Measurements from ENCODE around the gene SPATA17. TPM values are rescaled to one million over a fixed set of nuclear protein-coding genes. Genes with fewer than 3 reads are reported as not detected.
A peak's percentile ranks its signal among the peaks of the same experiment; 100 is the strongest.
"Not testable (repeated sequence)": the region's sequence is repeated elsewhere in the genome, so short reads cannot be mapped to it uniquely, and the experiment has no call there.

Gene SPATA17
- total RNA-seq, 1 experiment from 2014 or later = 0.29 TPM

DNA sequence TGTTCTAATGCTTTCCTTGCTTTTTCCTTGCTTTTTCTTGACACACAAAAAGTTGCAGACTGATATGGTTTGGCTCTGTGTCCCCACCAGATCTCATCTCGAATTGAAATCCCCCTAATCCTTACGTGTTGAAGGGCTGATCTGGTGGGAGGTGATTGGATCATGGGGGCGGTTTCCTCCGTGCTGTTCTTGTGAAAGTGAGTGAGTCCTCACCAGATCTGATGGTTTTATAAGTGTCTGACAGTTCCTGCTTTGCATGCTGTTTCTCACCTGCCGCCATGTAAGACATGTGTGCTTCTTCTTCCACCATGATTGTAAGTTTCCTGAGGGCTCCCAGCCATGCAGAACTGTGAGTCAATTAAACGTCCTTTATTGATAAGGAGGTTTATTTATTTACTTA is 11.3 kb downstream of the SPATA17 start:
- no peaks in the 10 kb centered on the region for H3K27me3 ChIP-seq (replicated peaks)
- DNase-seq (ENCODE audit: low read depth in 1 of 2, low spot score in 2 of 2) = no peak
- no peaks in the 10 kb centered on the region for H3K36me3 ChIP-seq
- no peaks in the 10 kb centered on the region for H3K4me1 ChIP-seq (replicated peaks)
- H3K4me3 ChIP-seq = no peak overlapping the region
- no peaks in the 10 kb centered on the region for H3K9me3 ChIP-seq (replicated peaks)
- H3K27ac ChIP-seq = no peak overlapping the region

DNA sequence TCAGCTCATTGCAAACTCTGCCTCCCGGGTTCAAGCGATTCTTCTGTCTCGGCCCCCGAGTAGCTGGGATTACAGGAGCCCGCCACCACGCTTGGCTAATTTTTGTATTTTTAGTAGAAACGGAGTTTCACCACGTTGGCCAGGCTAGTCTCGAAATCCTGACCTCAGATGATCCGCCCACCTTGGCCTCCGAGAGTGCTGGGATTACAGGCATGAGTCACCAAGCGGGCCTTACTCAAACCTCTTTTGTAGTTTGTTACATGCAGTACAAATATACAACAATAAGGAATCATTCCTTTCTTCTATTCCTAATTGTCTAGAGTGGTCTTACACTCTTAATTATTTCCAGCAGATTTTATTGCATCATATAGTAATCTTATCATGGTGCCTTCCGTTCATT is 16.6 kb downstream of the SPATA17 start:
- H3K4me1 ChIP-seq (replicated peaks) = peaks cover 5% of the 10 kb centered on the region; the same call in 1 of the 2 replicates
- no peak overlapping the region for H3K27ac ChIP-seq
- no peaks in the 10 kb centered on the region for H3K27me3 ChIP-seq (replicated peaks)
- DNase-seq (ENCODE audit: low read depth in 1 of 2, low spot score in 2 of 2) = peak; percentile 22 to 59
- H3K4me3 ChIP-seq = no peak overlapping the region
- H3K36me3 ChIP-seq = no peaks in the 10 kb centered on the region
- no peaks in the 10 kb centered on the region for H3K9me3 ChIP-seq (replicated peaks)

DNA sequence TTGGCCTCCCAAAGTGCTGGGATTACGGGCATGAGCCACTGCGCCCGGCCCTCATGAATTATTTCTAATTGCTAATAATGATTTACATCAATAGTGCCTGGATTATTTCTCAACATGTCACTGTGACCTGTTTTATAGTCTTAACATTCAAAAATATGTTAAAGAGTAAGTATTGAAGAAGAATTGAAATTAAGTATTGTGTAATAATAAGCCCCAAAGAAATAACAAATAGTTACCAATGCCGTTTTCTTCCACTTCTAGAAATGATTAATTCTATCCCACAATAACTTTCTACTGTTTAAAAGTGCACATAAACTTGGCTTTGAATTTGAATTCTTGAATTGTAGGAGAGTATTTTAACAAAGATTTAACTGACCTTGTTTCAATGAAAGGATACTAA is 19.5 kb downstream of the SPATA17 start:
- Histone ChIP-seq H3K4me1 (replicated peaks) (peaks cover 5% of the 10 kb centered on the region; the same call in 1 of the 2 replicates), H3K36me3 (no peaks in the 10 kb centered on the region), H3K9me3 (replicated peaks) (no peaks in the 10 kb centered on the region), H3K27ac (no peak overlapping the region), H3K27me3 (replicated peaks) (no peaks in the 10 kb centered on the region), H3K4me3 (no peak overlapping the region)
- DNase-seq (ENCODE audit: low read depth in 1 of 2, low spot score in 2 of 2) = no peak

DNA sequence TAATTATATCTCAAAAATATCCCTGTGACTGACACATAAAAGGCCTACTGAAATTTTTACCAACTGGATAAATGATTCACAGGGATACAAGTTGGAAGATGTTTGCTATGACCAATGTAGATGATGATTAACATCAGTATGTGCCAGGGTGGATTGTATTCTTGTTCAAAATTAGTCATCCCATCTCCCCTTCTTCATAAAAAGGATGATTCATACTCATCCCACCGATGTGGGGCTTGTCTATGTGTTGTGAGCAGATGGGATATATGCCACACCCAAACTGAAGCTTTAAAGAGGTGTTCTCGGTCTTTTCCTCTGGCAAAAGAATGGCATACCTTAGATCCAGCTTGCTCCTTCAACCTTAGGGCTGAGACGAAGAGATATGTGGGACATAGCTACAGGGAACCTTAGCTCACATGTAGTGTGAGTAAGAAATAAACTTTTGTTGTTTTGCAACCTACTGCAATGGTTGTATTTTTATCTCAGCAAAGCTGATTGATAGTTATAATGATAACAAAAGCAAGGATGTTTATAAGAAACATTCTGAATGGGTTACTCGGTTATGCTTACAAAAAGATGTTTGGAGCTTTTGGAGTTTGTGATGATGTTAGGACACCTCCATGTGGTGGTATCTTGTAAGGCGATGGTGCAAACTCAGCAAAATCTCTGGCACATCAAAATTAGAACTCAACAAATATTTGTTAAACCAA is 29.4 kb downstream of the SPATA17 start:
- Histone ChIP-seq H3K4me1 (replicated peaks) (peaks cover 21% of the 10 kb centered on the region), H3K4me3 (no peak overlapping the region), H3K27ac (peak overlapping the region; percentile 68), H3K27me3 (replicated peaks) (no peaks in the 10 kb centered on the region), H3K36me3 (no peaks in the 10 kb centered on the region), H3K9me3 (replicated peaks) (no peaks in the 10 kb centered on the region)
- peak; percentile 58 to 76 for DNase-seq (ENCODE audit: low read depth in 1 of 2, low spot score in 2 of 2)

DNA sequence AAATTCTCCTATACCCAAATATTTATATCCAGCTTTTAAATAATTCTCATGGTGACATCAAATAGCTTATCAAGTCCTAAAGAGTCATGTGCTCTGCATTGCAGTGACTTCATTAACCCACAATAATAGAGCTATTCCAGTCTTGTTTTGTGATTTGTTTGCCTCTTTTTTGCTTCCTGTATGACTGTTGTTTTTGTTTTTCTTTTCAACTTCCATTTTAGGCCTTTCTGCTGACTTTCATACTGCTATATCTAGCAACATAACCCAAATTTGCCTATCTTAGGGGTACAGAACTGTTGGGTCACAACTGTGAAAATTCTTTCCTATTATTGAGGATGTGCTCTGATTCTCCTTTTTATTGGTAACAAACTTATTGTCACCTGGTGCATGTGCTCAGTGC is 30.3 kb downstream of the SPATA17 start:
- H3K4me1 ChIP-seq (replicated peaks) = peaks cover 21% of the 10 kb centered on the region

DNA sequence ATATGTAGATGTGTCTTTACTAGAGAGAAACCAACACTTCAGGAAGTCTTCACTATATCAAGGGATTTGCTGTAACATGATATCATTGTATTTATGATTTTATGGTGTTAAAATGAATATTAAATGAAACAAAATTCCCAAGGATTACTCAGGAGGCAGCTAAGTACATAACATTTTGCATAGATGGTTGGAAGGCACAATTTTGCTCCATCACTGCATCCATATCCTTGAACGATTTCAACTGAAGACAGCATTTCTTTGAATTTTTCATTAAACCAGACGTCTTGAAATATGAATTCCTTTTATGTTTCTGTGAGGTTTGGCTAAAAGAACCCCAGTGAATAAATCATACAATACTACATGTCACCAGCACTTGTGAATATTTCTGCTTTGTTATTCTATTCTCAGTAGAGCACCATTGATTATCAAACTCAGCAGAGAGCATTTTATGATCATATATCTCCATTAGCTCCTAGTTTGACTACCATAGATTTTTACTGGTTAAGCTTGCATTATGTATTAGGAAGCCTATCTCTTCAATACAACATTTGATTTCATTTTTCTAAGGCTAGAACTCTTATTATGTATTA is 37.3 kb downstream of the SPATA17 start:
- peaks cover 5% of the 10 kb centered on the region for H3K27me3 ChIP-seq (replicated peaks)
- H3K4me3 ChIP-seq = no peak overlapping the region
- H3K4me1 ChIP-seq (replicated peaks) = no peaks in the 10 kb centered on the region
- H3K36me3 ChIP-seq = no peaks in the 10 kb centered on the region
- H3K27ac ChIP-seq = no peak overlapping the region
- DNase-seq (ENCODE audit: low read depth in 1 of 2, low spot score in 2 of 2) = no peak
- H3K9me3 ChIP-seq (replicated peaks) = no peaks in the 10 kb centered on the region

More for the DNA sequence above, 30.3 kb downstream of the SPATA17 start:
- H3K27ac ChIP-seq = no peak overlapping the region
- no peak for DNase-seq (ENCODE audit: low read depth in 1 of 2, low spot score in 2 of 2)
- no peaks in the 10 kb centered on the region for H3K27me3 ChIP-seq (replicated peaks)
- H3K4me3 ChIP-seq = no peak overlapping the region
- no peaks in the 10 kb centered on the region for H3K36me3 ChIP-seq
- H3K9me3 ChIP-seq (replicated peaks) = no peaks in the 10 kb centered on the region

DNA sequence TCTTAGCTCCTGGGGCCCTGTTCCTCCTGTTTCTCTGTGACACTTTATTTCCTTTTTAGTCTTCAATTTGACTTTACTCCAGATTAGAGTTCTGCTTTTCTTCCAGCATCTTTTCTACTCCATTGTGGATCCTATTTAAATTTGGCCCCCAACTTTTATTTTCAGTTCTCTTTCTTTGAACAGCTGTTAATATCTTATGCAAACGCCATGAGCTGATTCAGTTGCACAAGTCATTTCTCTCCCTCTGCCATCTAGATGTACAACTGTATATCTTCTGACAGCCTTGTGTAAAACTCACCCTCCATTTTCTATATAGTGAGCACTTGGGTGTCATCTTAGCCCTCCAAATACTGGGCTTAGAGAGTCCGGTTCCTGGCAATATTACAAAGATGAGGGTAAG is 42.2 kb downstream of the SPATA17 start:
- no peak overlapping the region for H3K4me3 ChIP-seq
- H3K36me3 ChIP-seq = no peaks in the 10 kb centered on the region
- no peak for DNase-seq (ENCODE audit: low read depth in 1 of 2, low spot score in 2 of 2)
- no peak overlapping the region for H3K27ac ChIP-seq
- peaks cover 11% of the 10 kb centered on the region for H3K27me3 ChIP-seq (replicated peaks)
- no peaks in the 10 kb centered on the region for H3K4me1 ChIP-seq (replicated peaks)
- no peaks in the 10 kb centered on the region for H3K9me3 ChIP-seq (replicated peaks)

DNA sequence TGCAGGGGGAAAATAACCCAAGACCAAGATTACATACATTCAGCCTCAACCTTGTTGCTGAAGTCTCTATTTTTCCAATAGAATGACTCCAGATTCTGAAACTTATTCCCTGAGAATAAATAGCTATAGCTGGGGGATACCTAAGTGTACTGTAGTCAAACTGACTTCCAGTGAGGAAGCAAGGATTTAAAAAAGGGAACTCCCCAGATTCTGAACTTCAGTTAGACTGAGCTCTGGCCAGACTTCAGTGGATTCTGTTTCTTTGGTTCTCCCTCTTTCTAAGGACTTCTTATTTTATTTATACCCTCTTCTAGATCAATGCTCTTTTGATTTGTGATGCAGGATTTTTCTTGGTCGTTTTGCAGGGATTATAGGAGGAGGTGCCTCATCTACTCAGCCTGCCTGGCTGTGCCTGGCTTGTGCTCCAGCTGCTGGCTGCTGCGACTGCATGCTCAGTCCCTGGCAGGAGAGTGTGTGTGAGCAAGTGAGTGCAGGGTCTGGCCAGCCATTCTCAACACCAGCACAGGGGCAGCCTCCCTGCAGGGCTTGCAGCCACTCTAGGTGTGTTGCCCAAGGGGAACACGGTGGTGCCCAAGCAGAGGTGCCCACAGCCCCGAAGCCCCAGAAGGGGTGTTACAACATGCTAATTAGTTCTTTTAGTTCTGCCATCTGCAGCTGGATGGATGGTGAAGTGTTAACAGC is 43.0 kb downstream of the SPATA17 start:
- Histone ChIP-seq H3K36me3 (no peaks in the 10 kb centered on the region), H3K4me1 (replicated peaks) (no peaks in the 10 kb centered on the region), H3K4me3 (no peak overlapping the region), H3K27ac (no peak overlapping the region), H3K27me3 (replicated peaks) (peaks cover 7% of the 10 kb centered on the region), H3K9me3 (replicated peaks) (no peaks in the 10 kb centered on the region)
- DNase-seq (ENCODE audit: low read depth in 1 of 2, low spot score in 2 of 2) = no peak

DNA sequence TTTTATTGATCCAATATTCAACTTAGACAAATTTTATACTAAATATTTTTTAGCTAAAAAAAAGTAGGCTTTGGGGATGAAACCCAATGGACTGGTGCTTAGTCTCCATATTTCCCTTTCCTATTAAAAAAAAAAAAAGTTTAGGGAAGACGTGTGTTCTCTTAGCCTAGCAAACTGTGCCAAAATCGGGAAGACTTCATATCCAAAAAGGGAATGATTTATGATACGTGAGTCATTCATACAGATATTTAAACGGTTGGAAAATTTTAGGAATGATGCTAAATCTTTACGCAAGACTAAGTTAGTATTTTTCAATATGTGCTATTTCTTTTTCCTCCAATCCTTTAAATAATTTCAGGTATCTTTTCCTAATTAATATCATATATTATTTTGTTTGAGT is 50.7 kb downstream of the SPATA17 start:
- H3K4me1 ChIP-seq (replicated peaks) = no peaks in the 10 kb centered on the region
- no peak overlapping the region for H3K27ac ChIP-seq
- no peaks in the 10 kb centered on the region for H3K36me3 ChIP-seq
- DNase-seq (ENCODE audit: low read depth in 1 of 2, low spot score in 2 of 2) = no peak
- no peaks in the 10 kb centered on the region for H3K9me3 ChIP-seq (replicated peaks)
- no peak overlapping the region for H3K4me3 ChIP-seq
- no peaks in the 10 kb centered on the region for H3K27me3 ChIP-seq (replicated peaks)

DNA sequence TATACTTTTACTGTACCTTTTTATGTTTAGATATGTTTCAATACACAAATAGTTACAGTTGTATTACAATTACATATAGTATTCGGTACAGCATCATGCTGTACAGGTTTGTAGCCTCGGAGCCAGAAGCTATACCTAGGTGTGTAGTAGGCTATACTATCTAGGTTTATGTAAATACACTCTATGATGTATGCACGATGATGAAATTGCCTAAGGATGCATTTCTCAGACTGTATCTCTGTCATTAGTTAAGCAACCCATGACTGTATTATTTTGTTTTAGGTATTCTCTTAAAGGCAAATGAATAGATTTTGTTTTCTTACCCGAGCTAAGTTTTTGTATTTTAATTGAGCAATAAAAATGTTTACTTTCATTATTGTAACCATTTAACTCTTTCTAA is 56.4 kb downstream of the SPATA17 start:
- no peaks in the 10 kb centered on the region for H3K9me3 ChIP-seq (replicated peaks)
- H3K4me3 ChIP-seq = no peak overlapping the region
- H3K27me3 ChIP-seq (replicated peaks) = no peaks in the 10 kb centered on the region
- H3K27ac ChIP-seq = no peak overlapping the region
- DNase-seq (ENCODE audit: low read depth in 1 of 2, low spot score in 2 of 2) = no peak
- no peaks in the 10 kb centered on the region for H3K4me1 ChIP-seq (replicated peaks)
- no peaks in the 10 kb centered on the region for H3K36me3 ChIP-seq

DNA sequence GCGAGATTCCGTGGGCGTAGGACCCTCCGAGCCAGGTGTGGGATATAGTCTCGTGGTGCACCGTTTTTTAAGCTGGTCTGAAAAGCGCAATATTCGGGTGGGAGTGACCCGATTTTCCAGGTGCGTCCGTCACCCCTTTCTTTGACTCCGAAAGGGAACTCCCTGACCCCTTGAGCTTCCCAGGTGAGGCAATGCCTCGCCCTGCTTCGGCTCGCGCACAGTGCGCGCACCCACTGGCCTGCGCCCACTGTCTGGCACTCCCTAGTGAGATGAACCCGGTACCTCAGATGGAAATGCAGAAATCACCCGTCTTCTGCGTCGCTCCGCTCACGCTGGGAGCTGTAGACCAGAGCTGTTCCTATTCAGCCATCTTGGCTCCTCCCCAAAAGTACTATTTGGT is 65.0 kb downstream of the SPATA17 start:
- H3K9me3 ChIP-seq (replicated peaks); H3K4me1 ChIP-seq (replicated peaks); H3K27ac ChIP-seq; H3K4me3 ChIP-seq; H3K27me3 ChIP-seq (replicated peaks); DNase-seq (ENCODE audit: low read depth in 1 of 2, low spot score in 2 of 2); H3K36me3 ChIP-seq: not testable (repeated sequence)

DNA sequence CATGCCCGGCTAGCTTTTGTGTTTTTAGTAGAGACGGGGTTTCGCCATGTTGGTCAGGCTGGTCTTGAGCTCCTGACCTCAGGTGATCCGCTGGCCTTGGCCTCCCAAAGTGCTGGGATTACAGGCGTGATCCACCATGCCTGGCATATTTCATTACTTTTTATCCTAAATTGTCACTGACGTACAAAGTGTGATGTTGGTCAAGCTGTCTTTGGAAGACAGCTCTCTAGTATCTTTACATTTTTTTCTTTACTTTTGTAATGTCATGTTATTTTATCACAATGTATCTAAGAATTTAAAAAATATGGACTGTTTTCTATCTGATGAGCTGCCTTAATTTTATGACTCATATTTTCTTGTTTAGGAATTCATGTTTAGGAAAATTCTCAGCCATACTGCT is 72.2 kb downstream of the SPATA17 start:
- Histone ChIP-seq H3K27me3 (replicated peaks) (0 out of 2 replicates have a peak, but pooled peaks cover 5% of the 10 kb centered on the region), H3K4me3 (no peak overlapping the region), H3K4me1 (replicated peaks) (no peaks in the 10 kb centered on the region), H3K27ac (no peak overlapping the region), H3K36me3 (no peaks in the 10 kb centered on the region), H3K9me3 (replicated peaks) (no peaks in the 10 kb centered on the region)
- no peak for DNase-seq (ENCODE audit: low read depth in 1 of 2, low spot score in 2 of 2)

DNA sequence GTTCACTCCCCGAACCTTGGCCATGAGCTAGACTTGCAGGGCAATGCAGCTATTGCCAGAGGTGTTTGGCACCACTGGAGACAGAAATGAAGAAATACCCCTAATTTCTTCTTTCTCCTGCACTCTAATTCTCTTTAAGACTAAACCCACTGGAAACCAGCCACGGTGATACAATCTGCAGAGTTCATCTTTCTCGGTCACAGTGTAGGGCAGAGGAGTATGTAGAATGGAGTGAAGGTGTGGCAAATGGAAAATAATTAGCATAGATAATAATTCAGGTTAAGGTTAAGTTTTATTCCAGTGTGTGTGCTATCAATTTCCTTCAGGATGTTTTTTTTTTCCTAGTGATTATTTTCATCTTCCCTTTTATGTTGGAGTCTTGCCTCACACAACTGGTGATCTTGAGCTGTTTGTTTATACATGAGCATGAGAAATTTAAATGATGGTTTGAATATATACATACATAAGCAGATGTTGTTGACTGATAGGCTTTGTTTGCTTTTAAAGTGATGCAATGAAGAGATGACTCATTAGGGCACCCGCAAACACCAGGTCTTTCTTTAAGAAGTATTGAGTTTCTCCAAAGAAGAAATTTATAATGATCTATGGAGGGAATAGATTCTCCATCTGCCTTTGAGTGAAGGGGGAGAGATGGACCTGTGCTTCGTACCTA is 81.9 kb downstream of the SPATA17 start:
- 0 out of 2 replicates have a peak, but pooled peaks cover under 1% of the 10 kb centered on the region for H3K27me3 ChIP-seq (replicated peaks)
- no peak overlapping the region for H3K27ac ChIP-seq
- no peak for DNase-seq (ENCODE audit: low read depth in 1 of 2, low spot score in 2 of 2)
- no peaks in the 10 kb centered on the region for H3K9me3 ChIP-seq (replicated peaks)
- H3K36me3 ChIP-seq = no peaks in the 10 kb centered on the region
- no peaks in the 10 kb centered on the region for H3K4me1 ChIP-seq (replicated peaks)
- H3K4me3 ChIP-seq = no peak overlapping the region

DNA sequence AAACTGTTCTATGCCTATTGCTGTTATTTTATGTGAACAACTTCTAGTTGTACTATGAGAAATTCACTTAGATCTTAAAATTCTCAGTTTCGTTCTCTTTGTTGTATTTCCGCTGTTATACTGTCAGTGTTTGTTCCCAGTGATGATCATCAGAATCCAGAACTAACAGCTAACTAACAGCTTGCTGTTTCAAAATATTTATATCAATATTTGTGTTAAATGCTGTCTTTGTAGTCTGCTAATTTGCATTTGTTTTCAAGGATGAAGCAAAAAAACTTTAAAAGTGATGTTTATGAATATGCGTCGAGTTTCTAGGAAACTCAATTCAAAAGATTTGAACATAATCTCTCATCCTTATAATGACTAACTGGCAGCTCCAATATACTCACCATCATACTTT is 84.5 kb downstream of the SPATA17 start:
- no peaks in the 10 kb centered on the region for H3K9me3 ChIP-seq (replicated peaks)
- no peak overlapping the region for H3K4me3 ChIP-seq
- no peak for DNase-seq (ENCODE audit: low read depth in 1 of 2, low spot score in 2 of 2)
- H3K27me3 ChIP-seq (replicated peaks) = no peaks in the 10 kb centered on the region
- H3K27ac ChIP-seq = no peak overlapping the region
- H3K36me3 ChIP-seq = no peaks in the 10 kb centered on the region
- H3K4me1 ChIP-seq (replicated peaks) = no peaks in the 10 kb centered on the region

Measured in SJSA1 (cell line).